ENCODE data around the gene CST8.

The CST8 gene

DNA sequence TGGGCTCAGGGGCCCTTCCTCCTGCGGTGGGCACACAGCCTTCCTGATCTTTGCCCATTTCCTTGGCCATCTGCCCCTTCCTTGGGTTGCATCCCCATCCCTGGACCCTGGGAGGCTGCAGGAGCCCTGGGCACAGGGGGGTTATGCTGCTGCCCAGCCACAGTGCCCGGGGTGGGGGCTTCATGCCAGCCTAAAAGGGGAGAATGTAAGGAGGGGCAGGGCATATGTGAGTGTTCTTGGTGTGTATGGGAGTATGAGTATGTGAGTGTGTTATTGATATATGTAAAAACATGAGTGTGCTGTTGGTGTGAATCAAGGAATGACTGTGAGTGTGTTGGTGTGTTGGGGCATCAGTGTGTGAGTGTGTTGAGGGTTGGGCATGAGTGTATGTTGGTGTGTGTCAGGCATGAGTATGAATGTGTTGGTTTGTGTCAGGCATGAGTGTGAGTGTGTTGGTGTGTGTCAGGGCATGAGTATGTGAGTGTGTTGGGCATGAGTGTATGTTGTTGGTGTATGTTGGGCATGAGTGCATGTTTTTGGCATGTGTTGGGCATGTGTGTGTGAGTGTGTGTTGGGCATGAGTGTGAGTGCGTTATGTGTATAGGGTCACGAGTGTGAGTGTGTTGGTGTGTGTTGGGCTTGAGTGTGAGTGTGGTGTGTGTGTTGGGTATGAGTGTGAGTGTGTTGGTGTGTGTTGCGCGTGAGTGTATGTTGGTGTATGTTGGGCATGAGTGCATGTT, 14.7 kb upstream of the CST8 start:
- Histone ChIP-seq H3K36me3 (ENCODE audit: insufficient read depth, insufficient read length, low read length) (no peaks in the 10 kb centered on the region), H3K9ac (ENCODE audit: insufficient read length, low read depth) (no peak overlapping the region), H3K4me1 (ENCODE audit: insufficient read depth, insufficient read length) (no peaks in the 10 kb centered on the region), H3K27me3 (ENCODE audit: insufficient read depth, insufficient read length) (peaks cover 4% of the 10 kb centered on the region), H3K4me3 (ENCODE audit: insufficient read length, low read depth) (no peak overlapping the region), H3K9me3 (ENCODE audit: insufficient read depth, low read length) (no peaks in the 10 kb centered on the region; the same call in 1 of the 2 replicates)
- DNase-seq (ENCODE audit: low read depth, low spot score): no peak
- TF ChIP-seq ZNF274 (IDR thresholded peaks at IDR 0.05; ENCODE audit: low read depth, low read length): no peak

DNA sequence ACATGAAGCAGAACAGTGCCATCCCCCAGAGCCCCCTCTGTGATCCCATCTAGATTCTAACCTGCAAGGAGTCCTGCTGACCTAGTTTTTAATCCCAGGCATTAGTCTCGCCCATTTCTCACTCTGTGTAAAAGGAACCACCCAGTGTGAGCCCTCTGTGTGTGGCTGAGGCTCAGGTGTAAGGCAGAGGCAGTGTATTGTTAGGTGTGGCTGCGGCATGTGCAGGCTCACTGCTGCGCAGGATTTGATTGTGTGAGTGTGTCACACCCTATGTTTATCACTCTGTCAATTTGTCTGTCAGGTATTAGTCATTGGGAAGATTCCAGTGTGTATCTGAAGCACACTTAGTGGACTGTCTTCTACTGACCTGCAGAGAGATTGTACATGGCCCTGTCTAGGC, 13.7 kb upstream of the CST8 start:
- peaks cover 4% of the 10 kb centered on the region for H3K27me3 ChIP-seq (ENCODE audit: insufficient read depth, insufficient read length)
- no peak overlapping the region for H3K9ac ChIP-seq (ENCODE audit: insufficient read length, low read depth)
- no peak overlapping the region for H3K4me3 ChIP-seq (ENCODE audit: insufficient read length, low read depth)
- TF ChIP-seq SUZ12 (IDR thresholded peaks at IDR 0.05; ENCODE audit: extremely low read depth, insufficient read depth, insufficient read length) (no peak), YY1 (IDR thresholded peaks at IDR 0.05; ENCODE audit: insufficient read depth, insufficient read length) (no peak), ZNF274 (IDR thresholded peaks at IDR 0.05; ENCODE audit: low read depth, low read length) (no peak)
- no peaks in the 10 kb centered on the region for H3K36me3 ChIP-seq (ENCODE audit: insufficient read depth, insufficient read length, low read length)
- no peaks in the 10 kb centered on the region for H3K4me1 ChIP-seq (ENCODE audit: insufficient read depth, insufficient read length)
- no peaks in the 10 kb centered on the region; the same call in 1 of the 2 replicates for H3K9me3 ChIP-seq (ENCODE audit: insufficient read depth, low read length)
- no peak for DNase-seq (ENCODE audit: low read depth, low spot score)

DNA sequence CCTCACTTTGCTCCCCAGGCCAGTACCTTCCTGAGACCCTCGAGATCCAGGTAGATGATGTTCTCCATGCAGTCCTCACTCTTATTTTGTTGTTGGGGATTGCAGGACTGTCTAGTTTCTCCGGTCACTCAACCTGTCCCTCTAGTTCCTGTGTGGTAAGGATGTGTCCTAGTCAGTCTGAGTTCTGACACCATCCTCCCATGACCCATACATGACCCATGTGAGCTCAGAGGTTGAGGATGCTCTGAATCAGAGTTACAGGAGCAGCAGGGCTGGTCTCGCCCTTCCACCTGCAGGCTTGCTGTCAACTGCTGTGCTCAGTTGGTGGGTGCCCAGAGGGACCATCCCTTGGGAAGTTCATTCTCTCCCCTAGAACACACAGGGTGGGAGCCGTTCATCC, 11.9 kb upstream of the CST8 start:
- no peaks in the 10 kb centered on the region for H3K36me3 ChIP-seq (ENCODE audit: insufficient read depth, insufficient read length, low read length)
- no peak overlapping the region for H3K4me3 ChIP-seq (ENCODE audit: insufficient read length, low read depth)
- no peak overlapping the region for H3K9ac ChIP-seq (ENCODE audit: insufficient read length, low read depth)
- no peaks in the 10 kb centered on the region for H3K4me1 ChIP-seq (ENCODE audit: insufficient read depth, insufficient read length)
- DNase-seq (ENCODE audit: low read depth, low spot score): no peak
- peaks cover 4% of the 10 kb centered on the region for H3K27me3 ChIP-seq (ENCODE audit: insufficient read depth, insufficient read length)
- no peaks in the 10 kb centered on the region; the same call in 1 of the 2 replicates for H3K9me3 ChIP-seq (ENCODE audit: insufficient read depth, low read length)
- TF ChIP-seq ZNF274 (IDR thresholded peaks at IDR 0.05; ENCODE audit: low read depth, low read length) (no peak), YY1 (IDR thresholded peaks at IDR 0.05; ENCODE audit: insufficient read depth, insufficient read length) (no peak), SUZ12 (IDR thresholded peaks at IDR 0.05; ENCODE audit: extremely low read depth, insufficient read depth, insufficient read length) (no peak)

DNA sequence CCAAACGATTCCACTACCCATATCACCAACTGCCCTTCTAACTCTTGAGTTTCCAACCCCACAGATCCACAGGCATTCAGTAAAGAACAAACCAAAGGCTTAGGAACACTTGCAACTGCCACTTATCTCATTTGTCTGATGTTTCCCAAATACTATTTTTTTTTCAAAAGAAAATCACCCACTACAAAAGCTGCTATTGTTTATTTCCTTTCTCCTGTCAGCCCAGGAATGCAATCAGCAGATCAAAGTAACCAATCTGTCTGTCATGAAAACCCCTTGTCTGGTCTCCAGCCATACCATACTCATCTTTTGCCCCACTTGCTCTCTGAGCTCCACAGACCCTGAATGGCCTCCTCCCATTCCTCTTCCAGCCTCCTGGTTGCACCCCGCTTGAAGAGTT, 8.8 kb upstream of the CST8 start:
- no peak overlapping the region for H3K4me3 ChIP-seq (ENCODE audit: insufficient read length, low read depth)

DNA sequence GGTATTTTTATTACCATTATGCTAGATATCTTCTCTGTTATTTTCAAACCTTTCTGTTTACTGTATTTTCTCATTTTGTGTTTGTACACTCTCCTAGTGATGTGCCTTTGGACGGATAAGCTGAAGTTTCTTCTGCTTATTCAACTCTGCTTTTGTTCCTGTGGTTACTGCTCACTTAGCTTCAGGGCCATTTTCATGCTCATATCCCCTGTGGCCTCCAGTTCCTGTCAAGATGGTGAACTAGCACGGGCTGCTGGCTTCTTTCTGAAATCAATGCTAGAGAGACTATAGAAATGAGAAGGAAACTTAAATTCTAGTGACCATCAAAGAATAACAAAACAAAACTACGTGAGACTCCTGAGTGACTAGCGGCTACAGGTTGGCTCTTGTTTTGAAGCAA, 6.8 kb upstream of the CST8 start:
- Histone ChIP-seq H3K4me1 (ENCODE audit: insufficient read depth, insufficient read length) (no peaks in the 10 kb centered on the region), H3K9ac (ENCODE audit: insufficient read length, low read depth) (no peak overlapping the region), H3K4me3 (ENCODE audit: insufficient read length, low read depth) (no peak overlapping the region), H3K27me3 (ENCODE audit: insufficient read depth, insufficient read length) (no peaks in the 10 kb centered on the region), H3K36me3 (ENCODE audit: insufficient read depth, insufficient read length, low read length) (no peaks in the 10 kb centered on the region), H3K9me3 (ENCODE audit: insufficient read depth, low read length) (no peaks in the 10 kb centered on the region)
- TF ChIP-seq SUZ12 (IDR thresholded peaks at IDR 0.05; ENCODE audit: extremely low read depth, insufficient read depth, insufficient read length) (no peak), ZNF274 (IDR thresholded peaks at IDR 0.05; ENCODE audit: low read depth, low read length) (no peak)
- no peak for DNase-seq (ENCODE audit: low read depth, low spot score)

More for the DNA sequence above, 8.8 kb upstream of the CST8 start:
- no peaks in the 10 kb centered on the region for H3K36me3 ChIP-seq (ENCODE audit: insufficient read depth, insufficient read length, low read length)
- no peak for TF ChIP-seq YY1 (IDR thresholded peaks at IDR 0.05; ENCODE audit: insufficient read depth, insufficient read length)
- no peak for TF ChIP-seq SUZ12 (IDR thresholded peaks at IDR 0.05; ENCODE audit: extremely low read depth, insufficient read depth, insufficient read length)
- no peak for TF ChIP-seq ZNF274 (IDR thresholded peaks at IDR 0.05; ENCODE audit: low read depth, low read length)
- H3K9me3 ChIP-seq (ENCODE audit: insufficient read depth, low read length): no peaks in the 10 kb centered on the region; the same call in 1 of the 2 replicates
- no peak for DNase-seq (ENCODE audit: low read depth, low spot score)
- no peak overlapping the region for H3K9ac ChIP-seq (ENCODE audit: insufficient read length, low read depth)
- H3K27me3 ChIP-seq (ENCODE audit: insufficient read depth, insufficient read length): no peaks in the 10 kb centered on the region
- H3K4me1 ChIP-seq (ENCODE audit: insufficient read depth, insufficient read length): no peaks in the 10 kb centered on the region

DNA sequence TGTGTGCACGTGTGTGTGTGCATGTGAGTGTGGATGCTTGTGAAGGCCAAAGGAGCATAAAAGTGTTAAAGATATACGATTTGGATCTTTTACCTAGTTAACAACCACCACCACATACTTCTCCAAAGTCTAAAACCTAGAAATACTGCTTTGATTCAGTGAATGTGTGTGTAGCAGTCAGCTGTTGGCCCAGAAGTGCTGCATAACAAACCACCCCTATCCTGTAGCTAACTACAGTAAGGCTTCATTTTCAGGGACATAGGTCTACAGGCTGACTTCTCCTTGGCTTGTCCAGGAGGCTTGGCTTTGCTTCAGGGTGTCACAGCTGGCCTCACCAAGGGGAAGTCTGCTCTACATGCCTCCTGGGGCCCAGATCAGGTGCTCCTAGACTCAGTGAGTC, 2.4 kb upstream of the CST8 start:
- no peak overlapping the region for H3K9ac ChIP-seq (ENCODE audit: insufficient read length, low read depth)
- no peaks in the 10 kb centered on the region for H3K4me1 ChIP-seq (ENCODE audit: insufficient read depth, insufficient read length)
- no peaks in the 10 kb centered on the region for H3K9me3 ChIP-seq (ENCODE audit: insufficient read depth, low read length)
- TF ChIP-seq YY1 (IDR thresholded peaks at IDR 0.05; ENCODE audit: insufficient read depth, insufficient read length) (no peak), ZNF274 (IDR thresholded peaks at IDR 0.05; ENCODE audit: low read depth, low read length) (no peak), SUZ12 (IDR thresholded peaks at IDR 0.05; ENCODE audit: extremely low read depth, insufficient read depth, insufficient read length) (no peak)
- H3K36me3 ChIP-seq (ENCODE audit: insufficient read depth, insufficient read length, low read length): no peaks in the 10 kb centered on the region
- no peaks in the 10 kb centered on the region for H3K27me3 ChIP-seq (ENCODE audit: insufficient read depth, insufficient read length)
- DNase-seq (ENCODE audit: low read depth, low spot score): no peak
- no peak overlapping the region for H3K4me3 ChIP-seq (ENCODE audit: insufficient read length, low read depth)

DNA sequence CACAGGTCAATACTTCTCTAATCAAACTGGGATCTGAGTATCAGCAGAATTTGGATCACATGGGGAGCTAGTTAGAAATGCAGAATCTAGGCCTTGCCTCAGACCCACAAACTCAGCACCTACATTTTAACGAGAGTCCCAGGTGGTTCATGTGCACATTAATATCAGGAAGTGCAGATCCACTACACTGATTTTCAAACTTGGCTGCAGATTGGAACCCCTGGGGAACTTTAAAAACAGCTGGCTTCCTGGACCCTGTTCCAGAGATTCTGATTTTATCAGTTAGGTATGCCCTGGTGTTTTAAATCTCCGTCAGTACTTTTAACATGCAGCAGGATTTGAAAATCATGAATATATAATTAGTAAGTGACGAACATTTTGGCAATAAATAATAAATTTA, 1.9 kb upstream of the CST8 start:
- no peak for TF ChIP-seq YY1 (IDR thresholded peaks at IDR 0.05; ENCODE audit: insufficient read depth, insufficient read length)
- TF ChIP-seq ZNF274 (IDR thresholded peaks at IDR 0.05; ENCODE audit: low read depth, low read length): no peak
- TF ChIP-seq SUZ12 (IDR thresholded peaks at IDR 0.05; ENCODE audit: extremely low read depth, insufficient read depth, insufficient read length): no peak
- H3K4me1 ChIP-seq (ENCODE audit: insufficient read depth, insufficient read length): no peaks in the 10 kb centered on the region
- DNase-seq (ENCODE audit: low read depth, low spot score): no peak
- no peak overlapping the region for H3K9ac ChIP-seq (ENCODE audit: insufficient read length, low read depth)
- H3K4me3 ChIP-seq (ENCODE audit: insufficient read length, low read depth): no peak overlapping the region
- H3K9me3 ChIP-seq (ENCODE audit: insufficient read depth, low read length): no peaks in the 10 kb centered on the region
- H3K36me3 ChIP-seq (ENCODE audit: insufficient read depth, insufficient read length, low read length): no peaks in the 10 kb centered on the region
- no peaks in the 10 kb centered on the region for H3K27me3 ChIP-seq (ENCODE audit: insufficient read depth, insufficient read length)
